Measurements from ENCODE around the gene NEGR1. TPM values are rescaled to one million over a fixed set of nuclear protein-coding genes. Genes with fewer than 3 reads are reported as not detected.

Gene NEGR1
- total and polyA plus RNA-seq, 9 of the 15 experiments (the other 6 are each of a cell fraction or from before 2014, with no cell fraction given), result not detected

DNA sequence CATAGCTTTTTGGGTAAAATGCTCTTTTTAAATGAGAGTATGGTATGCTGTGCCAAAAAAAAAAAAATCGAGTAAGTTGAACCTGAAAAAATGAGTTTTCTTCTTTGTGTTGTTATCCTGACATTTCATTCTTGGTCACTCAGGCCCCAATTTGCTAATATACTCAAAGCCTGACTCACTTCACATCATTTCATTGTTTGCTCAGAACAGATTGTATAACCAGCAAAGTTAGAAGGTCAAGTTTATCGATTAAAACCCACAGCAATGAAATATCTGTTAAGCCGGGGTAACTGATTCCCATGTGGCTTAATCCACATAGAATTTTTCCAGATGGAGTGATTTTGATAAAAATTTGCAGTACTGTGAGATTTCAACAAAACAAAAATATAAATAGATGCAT is 363.7 kb downstream of the NEGR1 start (continued):
- no peak for TF ChIP-seq HMG20B (CRISPR knock-in tag; IDR thresholded peaks at IDR 0.05)

DNA sequence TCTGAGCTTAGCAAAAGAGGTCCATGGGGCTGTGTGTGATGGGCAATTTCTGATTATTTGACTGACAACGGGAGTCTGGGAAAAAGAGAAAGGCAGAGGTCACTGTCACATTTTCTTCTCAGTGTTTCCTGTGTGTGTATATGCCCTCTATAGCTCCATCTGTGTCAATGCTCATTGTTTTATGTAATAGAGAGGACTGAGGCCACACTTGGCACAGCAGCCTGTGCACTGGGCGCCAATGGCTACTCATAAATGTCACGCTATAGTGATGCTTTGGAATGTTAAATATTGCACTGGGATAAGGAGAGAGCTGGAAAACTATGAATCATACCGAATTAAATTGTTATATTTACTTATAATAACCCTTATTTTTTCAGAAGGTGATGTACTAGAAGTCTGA is 365.4 kb downstream of the NEGR1 start:
- H3K4me3 ChIP-seq, result no peak overlapping the region
- BruUV-seq (replicated peaks), result no TSS peak
- no peaks in the 10 kb centered on the region for H3K9me3 ChIP-seq (replicated peaks; ENCODE audit: control insufficient read depth, insufficient read depth, low read depth, low read length)
- no peaks in the 10 kb centered on the region for H4K20me1 ChIP-seq (replicated peaks; ENCODE audit: control insufficient read depth, insufficient read depth, low read length)
- no peaks in the 10 kb centered on the region for H3K27me3 ChIP-seq (ENCODE audit: control insufficient read depth in 2 of 2, insufficient read depth in 2 of 2, low read length in 2 of 2)
- DNase-seq (ENCODE audit: extremely low read depth in 1 of 4, low spot score in 3 of 4) (no peak), FAIRE-seq (no peak), ATAC-seq (no peak)
- in situ Hi-C loops (cut with MboI) (no loop called here), intact Hi-C loops (cut with micrococcal nuclease) (no loop called here)
- no peak overlapping the region for H2AFZ ChIP-seq (ENCODE audit: low read depth, low read length)
- ChIA-PET POLR2A (no interaction called here), CTCF (ENCODE audit: low intra/inter-chr PET ratio) (no interaction called here)
- no peak overlapping the region for H3K27ac ChIP-seq (ENCODE audit: extremely low read depth, low read depth, low read length)
- H3K9me1 ChIP-seq (ENCODE audit: control insufficient read depth, insufficient read depth, low read length), result no peaks in the 10 kb centered on the region
- 0% methylated on average over 4 of the region's 4 CpGs for WGBS (ENCODE audit: insufficient coverage, low coverage, missing lambda C conversion rate)
- H3K9ac ChIP-seq (ENCODE audit: insufficient read depth in 1 of 2, low read depth in 2 of 2, low read length in 2 of 2), result no peak overlapping the region
- H3K4me2 ChIP-seq (ENCODE audit: insufficient read depth, low read length), result no peak overlapping the region
- no peaks in the 10 kb centered on the region for H3K4me1 ChIP-seq (replicated peaks in 1 of 2; ENCODE audit: control insufficient read depth in 2 of 2, insufficient read depth in 2 of 2, low read length in 2 of 2)
- TF ChIP-seq SP2 (IDR thresholded peaks at IDR 0.05; ENCODE audit: extremely low read depth, low read depth, low read length, poor library complexity, severe bottlenecking), result no peak
- no peak for TF ChIP-seq ZNF655 (CRISPR knock-in tag; IDR thresholded peaks at IDR 0.05)
- TF ChIP-seq ZEB2 (IDR thresholded peaks at IDR 0.05), result no peak
- no peak for TF ChIP-seq ZNF134 (CRISPR knock-in tag; conservative IDR thresholded peaks at IDR 0.05)
- H3K79me2 ChIP-seq (ENCODE audit: control insufficient read depth, insufficient read depth, low read length), result no peaks in the 10 kb centered on the region
- H3K36me3 ChIP-seq (ENCODE audit: control insufficient read depth, insufficient read depth, low read length), result no peaks in the 10 kb centered on the region
